CD4-positive, alpha-beta T cell (primary cell): ENCODE measurements around the gene TMEM272. TPM values are rescaled to one million over a fixed set of nuclear protein-coding genes. Genes with fewer than 3 reads are reported as not detected.
A peak's percentile ranks its signal among the peaks of the same experiment; 100 is the strongest.

Source experiments
- ATAC-seq: fragments of 200-7000 bp; cut with Tn5 transposase; one replicate; pipeline ENCODE4 v1.10.0; 2022; ENCODE audit warnings: mild to moderate bottlenecking; ENCODE audit not compliant: poor library complexity
- CTCF ChIA-PET: fragments of 350-600 bp; sonication (Branson Sonifier 250); formaldehyde crosslinking; loops from one replicate; lab custom pipeline; 2021; ENCODE audit warnings: antibody characterized with exemption, inconsistent platforms; lab: Charles Lee
- POLR2A ChIA-PET: fragments of 350-600 bp; sonication (Branson Sonifier 250); formaldehyde crosslinking; loops from one replicate; lab custom pipeline; 2021; ENCODE audit warnings: antibody characterized with exemption, inconsistent platforms; lab: Charles Lee
- DNase-seq, 14 experiments: peaks; one replicate each; pipeline ENCODE4 v3.0.0-alpha.2; 2013 to 2020; ENCODE audit warnings: mixed read lengths in 2 of 14
- H3K27ac ChIP-seq, 2 donors: one replicate each; pipeline versions ENCODE4 v1.5.1 to v1.7.0; 2013; ENCODE audit warnings: low read length in 2 of 2, low read depth in 1 of 2, mild to moderate bottlenecking in 1 of 2
- H3K27me3 ChIP-seq, 2 experiments: 1 replicate in 1 of 2; 2 replicates in 1 of 2; pipeline versions ENCODE4 v1.6.1 to v1.7.0; 2013; ENCODE audit warnings: low read length in 2 of 2, control low read depth in 1 of 2, mild to moderate bottlenecking in 1 of 2, moderate library complexity in 1 of 2; ENCODE audit not compliant: insufficient read depth in 2 of 2, control insufficient read depth in 1 of 2
- H3K36me3 ChIP-seq: one replicate; pipeline ENCODE4 v1.6.1; 2013; ENCODE audit warnings: low read length, control low read depth; ENCODE audit not compliant: insufficient read depth
- H3K4me1 ChIP-seq: one replicate; pipeline ENCODE4 v1.6.1; 2013; ENCODE audit warnings: low read length, control low read depth; ENCODE audit not compliant: insufficient read depth
- H3K4me3 ChIP-seq: one replicate; pipeline ENCODE4 v1.5.1; 2013; ENCODE audit warnings: mild to moderate bottlenecking, low read length, moderate library complexity
- H3K9me3 ChIP-seq, 2 experiments: 1 replicate in 1 of 2; 2 replicates in 1 of 2; pipeline versions ENCODE4 v1.6.1 to v1.7.0; 2013; ENCODE audit warnings: low read length in 2 of 2, mild to moderate bottlenecking in 2 of 2, control low read depth in 1 of 2, moderate library complexity in 1 of 2; ENCODE audit not compliant: control insufficient read depth in 1 of 2, insufficient read depth in 1 of 2
- H3K27ac Mint-ChIP-seq: one replicate; pipeline ENCODE4 v1.8.0; 2020; ENCODE audit warnings: mixed read lengths
- H3K27me3 Mint-ChIP-seq: one replicate; pipeline ENCODE4 v1.8.0; 2021; ENCODE audit warnings: mixed read lengths
- H3K36me3 Mint-ChIP-seq: one replicate; pipeline ENCODE4 v1.8.0; 2021; ENCODE audit warnings: low read depth, mixed read lengths
- H3K4me1 Mint-ChIP-seq: one replicate; pipeline ENCODE4 v1.8.0; 2021; ENCODE audit warnings: low read depth, mixed read lengths
- H3K4me3 Mint-ChIP-seq: one replicate; pipeline ENCODE4 v1.8.0; 2020; ENCODE audit warnings: mild to moderate bottlenecking, mixed read lengths
- H3K9me3 Mint-ChIP-seq: one replicate; pipeline ENCODE4 v1.8.0; 2020; ENCODE audit warnings: mixed read lengths
- CTCF ChIP-seq: fragments of 200-600 bp; IDR thresholded peaks from one replicate; pipeline ENCODE4 v1.8.0; 2022; ENCODE audit warnings: antibody characterized with exemption, mild to moderate bottlenecking
- intact Hi-C, 2 experiments: fragments of 100-400 bp; cut with DNase I in 1 of 2; cut with micrococcal nuclease in 1 of 2; formaldehyde crosslinking; loops; one replicate each; pipeline versions ENCODE4 v1.15.1 to v1.9.0; 2023 to 2025; cut with DNase I, micrococcal nuclease
- total RNA-seq, 174 experiments: library from RNA in 2 of 174; stranded (reverse) in 2 of 174; gene quantifications; one replicate each; pipeline ENCODE4 v1.2.3 and lab custom pipeline; 2021 to 2026

Gene TMEM272
- total RNA-seq, 2 experiments from 2014 or later, result 2.7 to 2.8 TPM

- TF ChIP-seq CTCF, result no peak
- H3K4me1 ChIP-seq, result peaks cover 64% of the 10 kb centered on the region
- Mint-ChIP-seq H3K36me3 (peaks cover 24% of the 10 kb centered on the region), H3K4me3 (peak overlapping the region; percentile 97), H3K9me3 (no peaks in the 10 kb centered on the region), H3K4me1 (peaks cover 56% of the 10 kb centered on the region), H3K27ac (peak overlapping the region; percentile 99), H3K27me3 (no peaks in the 10 kb centered on the region)
- no peaks in the 10 kb centered on the region for H3K9me3 ChIP-seq
- DNase-seq (no peak), ATAC-seq (no peak)
- peak overlapping the region; percentile 99 for H3K27ac ChIP-seq
- ChIA-PET CTCF (interaction anchor here (0.5 to 2.6 kb wide), 4 partner anchors 14 to 367 kb away, joined by 3 to 5 read pairs (median 4); no protein-coding TSS in a partner anchor), POLR2A (interaction anchor here (2.4 to 7.4 kb wide), 4 partner anchors 20 to 349 kb away, joined by 23 to 135 read pairs (median 33); partner anchors contain the start of gene INTS6)
- intact Hi-C loops, result loop anchor here (2.0 to 5.0 kb wide), 6 partner anchors 19 to 391 kb away; partner anchors contain the start of genes ALG11 (in 2 of the 2), ATP7B (in 1 of the 2) and WDFY2 (in 1 of the 2)
- H3K27me3 ChIP-seq, result no peaks in the 10 kb centered on the region
- H3K36me3 ChIP-seq, result peaks cover 5% of the 10 kb centered on the region
- H3K4me3 ChIP-seq, result no peak overlapping the region
These were observed 43.3 kb downstream of the TMEM272 start for GRCh38 chr13:51801631-51802099.

- Histone ChIP-seq H3K27ac (peak overlapping the region in 1 of 2 donors; percentile 26), H3K36me3 (peaks cover 13% of the 10 kb centered on the region), H3K27me3 (no peaks in the 10 kb centered on the region), H3K4me1 (peaks cover 56% of the 10 kb centered on the region), H3K4me3 (no peak overlapping the region), H3K9me3 (no peaks in the 10 kb centered on the region)
- Mint-ChIP-seq H3K27me3 (no peaks in the 10 kb centered on the region), H3K27ac (peak overlapping the region; percentile 99), H3K36me3 (peaks cover 27% of the 10 kb centered on the region), H3K4me1 (peaks cover 44% of the 10 kb centered on the region), H3K9me3 (no peaks in the 10 kb centered on the region), H3K4me3 (no peak overlapping the region)
- ATAC-seq (no peak), DNase-seq (no peak)
- CTCF ChIA-PET, result interaction anchor here (0.9 to 2.6 kb wide), 3 partner anchors 15 to 356 kb away, joined by 3 to 5 read pairs (median 3); no protein-coding TSS in a partner anchor
- POLR2A ChIA-PET, result interaction anchor here (3.6 to 7.4 kb wide), 2 partner anchors 215 to 348 kb away, joined by 23 to 135 read pairs; partner anchors contain the start of gene INTS6
- no peak for TF ChIP-seq CTCF
- intact Hi-C loops, result loop anchor here in 1 of 2 experiments (5.0 kb wide), 2 partner anchors 212 to 392 kb away; partner anchors contain the start of genes ALG11 and ATP7B
These were observed 44.5 kb downstream of the TMEM272 start for GRCh38 chr13:51800486-51800885.

- H3K27me3 ChIP-seq, result no peaks in the 10 kb centered on the region
- DNase-seq (no peak), ATAC-seq (no peak)
- no peaks in the 10 kb centered on the region for H3K27me3 Mint-ChIP-seq
- intact Hi-C loops, result loop anchor here in 1 of 2 experiments (2.0 to 10.0 kb wide), 3 partner anchors 362 to 672 kb away; no protein-coding TSS in a partner anchor
- peaks cover 44% of the 10 kb centered on the region for H3K4me1 ChIP-seq
- H3K9me3 Mint-ChIP-seq, result no peaks in the 10 kb centered on the region
- H3K4me3 Mint-ChIP-seq, result no peak overlapping the region
- ChIA-PET POLR2A (interaction anchor here (1.4 to 7.4 kb wide), 2 partner anchors 347 to 674 kb away, joined by 3 to 135 read pairs; partner anchors contain the start of gene INTS6), CTCF (no interaction called here)
- H3K4me3 ChIP-seq, result no peak overlapping the region
- H3K4me1 Mint-ChIP-seq, result peaks cover 32% of the 10 kb centered on the region
- TF ChIP-seq CTCF, result no peak
- peaks cover 26% of the 10 kb centered on the region for H3K36me3 Mint-ChIP-seq
- peak overlapping the region; percentile 99 for H3K27ac Mint-ChIP-seq
- no peaks in the 10 kb centered on the region for H3K9me3 ChIP-seq
- peaks cover 13% of the 10 kb centered on the region for H3K36me3 ChIP-seq
- no peak overlapping the region for H3K27ac ChIP-seq
These were observed 45.7 kb downstream of the TMEM272 start for GRCh38 chr13:51799261-51799660.
